GM12878 (cell line): Measurements from ENCODE around the gene TGFBRAP1. TPM values are rescaled to one million over a fixed set of nuclear protein-coding genes. Genes with fewer than 3 reads are reported as not detected.

Experiments
- ATAC-seq: fragments of 200-7000 bp; cut with Tn5 transposase; 3 replicates; pipeline ENCODE4 v1.9.1; 2020; ENCODE audit warnings: mild to moderate bottlenecking, moderate library complexity
- BruUV-seq: library from RNA; stranded (reverse); fragments of 400-500 nt; replicated peaks from 2 replicates; lab custom pipeline; 2021; lab: Mats Ljungman, UMichigan
- CTCF ChIA-PET: fragments of 300-600 bp; sonication (Branson Sonifier 250); formaldehyde crosslinking; extraction: SDS; loops from one replicate; lab custom pipeline; 2021; ENCODE audit warnings: inconsistent platforms; lab: Yijun Ruan, JAX
- POLR2A ChIA-PET: fragments of 350-600 bp; formaldehyde crosslinking; extraction: SDS; loops from one replicate; lab custom pipeline; 2021; ENCODE audit warnings: inconsistent platforms; lab: Charles Lee
- RAD21 ChIA-PET: fragments of 300-600 bp; sonication (Branson Sonifier 250); formaldehyde crosslinking; loops from one replicate; lab custom pipeline; 2023; ENCODE audit warnings: antibody characterized with exemption; ENCODE audit not compliant: unreplicated experiment; lab: Charles Lee
- SMC1A ChIA-PET: fragments of 300-600 bp; sonication (Branson Sonifier 250); formaldehyde crosslinking; loops from one replicate; lab custom pipeline; 2023; ENCODE audit not compliant: unreplicated experiment, uncharacterized antibody; lab: Charles Lee
- DNase-seq: peaks from one replicate; pipeline ENCODE4 v3.0.0-alpha.2; 2011; ENCODE audit warnings: low read depth, low spot score
- FAIRE-seq: peaks from 3 replicates; lab custom pipeline; 2011; peaks lifted over from hg19 to GRCh38; lab: Jason Lieb, UNC
- H2AFZ ChIP-seq: 2 replicates; pipeline ENCODE4 v1.6.0; 2011; ENCODE audit warnings: low read depth, low read length, control low read depth; ENCODE audit not compliant: control insufficient read depth
- H3K27ac ChIP-seq: 2 replicates; pipeline ENCODE4 v1.5.1; 2011; ENCODE audit warnings: control low read depth; ENCODE audit not compliant: control insufficient read depth, insufficient read depth
- H3K27me3 ChIP-seq, 2 experiments: replicated peaks in 1 of 2; 2 replicates each; pipeline versions ENCODE4 v1.6.0 to v1.6.1; 2011; ENCODE audit warnings: low read length in 1 of 2; ENCODE audit not compliant: control insufficient read depth in 2 of 2, insufficient read depth in 2 of 2
- H3K36me3 ChIP-seq, 2 experiments: 2 replicates each; pipeline ENCODE4 v1.5.1; 2011; ENCODE audit warnings: low read length in 1 of 2; ENCODE audit not compliant: control insufficient read depth in 2 of 2, insufficient read depth in 2 of 2
- H3K4me1 ChIP-seq: 2 replicates; pipeline ENCODE4 v1.6.1; 2011; ENCODE audit warnings: mild to moderate bottlenecking, low read length, moderate library complexity, mixed read lengths; ENCODE audit not compliant: control insufficient read depth, insufficient read depth
- H3K4me2 ChIP-seq: 2 replicates; pipeline ENCODE4 v1.6.0; 2011; ENCODE audit warnings: control low read depth; ENCODE audit not compliant: control insufficient read depth, insufficient read depth
- H3K4me3 ChIP-seq: fragments of 200-600 bp; sonication (generic); 2 replicates; pipeline ENCODE4 v1.5.1; 2016
- H3K79me2 ChIP-seq: 2 replicates; pipeline ENCODE4 v1.6.0; 2011; ENCODE audit warnings: low read length; ENCODE audit not compliant: control insufficient read depth, insufficient read depth
- H3K9ac ChIP-seq: 2 replicates; pipeline ENCODE4 v1.8.0; 2011; ENCODE audit warnings: low read length, control low read depth, mixed read lengths; ENCODE audit not compliant: control insufficient read depth, insufficient read depth
- H3K9me3 ChIP-seq: replicated peaks from 3 replicates; pipeline ENCODE4 v1.5.1; 2011; ENCODE audit warnings: mild to moderate bottlenecking, low read length; ENCODE audit not compliant: control insufficient read depth, insufficient read depth
- H4K20me1 ChIP-seq: 2 replicates; pipeline ENCODE4 v1.6.0; 2011; ENCODE audit not compliant: control insufficient read depth, insufficient read depth
- ASH2L ChIP-seq: fragments of 300-600, 200-600 bp; sonication (generic); IDR thresholded peaks from 2 replicates; pipeline ENCODE4 v1.6.1; 2017; ENCODE audit warnings: low read depth, mild to moderate bottlenecking, borderline replicate concordance
- JUNB ChIP-seq: IDR thresholded peaks from 2 replicates; pipeline ENCODE4 v1.6.1; 2016; ENCODE audit warnings: antibody characterized with exemption, mild to moderate bottlenecking
- MTA2 ChIP-seq: fragments of 450-650 bp; IDR thresholded peaks from 2 replicates; pipeline ENCODE4 v1.6.1; 2016; ENCODE audit warnings: low read depth, mild to moderate bottlenecking, moderate library complexity
- NFYB ChIP-seq: IDR thresholded peaks from 2 replicates; pipeline ENCODE4 v1.6.1; 2011; ENCODE audit warnings: low read depth, mild to moderate bottlenecking, low read length, improper control_type of control experiment, moderate library complexity; ENCODE audit not compliant: insufficient read depth
- RCOR1 ChIP-seq: conservative IDR thresholded peaks from 2 replicates; pipeline ENCODE4 v1.6.1; 2012; ENCODE audit warnings: low read depth, low read length, improper control_type of control experiment
- RUNX3 ChIP-seq: IDR thresholded peaks from 2 replicates; pipeline ENCODE4 v1.6.1; 2012; ENCODE audit warnings: low read length, inconsistent platforms
- WGBS: methylation state at CpG from one replicate; pipeline ENCODE4 v1.1.6; 2016; ENCODE audit warnings: low lambda C conversion rate; ENCODE audit not compliant: insufficient replicate concordance, insufficient coverage; ENCODE audit errors: missing lambda C conversion rate; 5-methylcytosine and 5-hydroxymethylcytosine counted together
- in situ Hi-C: fragments of 300-500 bp; cut with MboI; formaldehyde crosslinking; loops from 9 replicates; pipeline ENCODE4 v1.14.3; 2018; ENCODE audit warnings: mixed read lengths
- intact Hi-C: fragments of 100-400 bp; cut with micrococcal nuclease; formaldehyde crosslinking; loops from one replicate; pipeline ENCODE4 v1.14.2; 2022; ENCODE audit not compliant: unreplicated experiment
- polyA plus RNA-seq, 11 experiments: library from polyadenylated mRNA; depleted of rRNA in 4 of 11; unstranded in 6 of 11; stranded (reverse) in 5 of 11; fragments of >200 nt; fragmentation: Nextera tagmentation in 4 of 11; fragmentation: Illumina TruSeq in 1 of 11; extraction: Ambion mirVana in 4 of 11; extraction: Trizol in 1 of 11; gene quantifications; 1 replicate in 1 of 11; 2 replicates in 10 of 11; pipeline versions ENCODE4 v1.2.1 to v1.2.3, GENCODE V29; 2011 to 2016; ENCODE audit warnings: inconsistent platforms in 2 of 11, missing spikeins in 2 of 11, low read depth in 1 of 11
- total RNA-seq, 4 experiments: library from RNA; depleted of rRNA in 3 of 4; stranded (reverse); fragments of >200 nt in 3 of 4; fragmentation: Illumina TruSeq in 1 of 4; extraction: Trizol in 1 of 4; gene quantifications; 2 replicates each; pipeline versions ENCODE4 v1.2.1 to v1.2.3, GENCODE V29; 2013 to 2021
- TF ChIP-seq, protein P1 (sequence below), 3 experiments: IDR thresholded peaks in 2 of 3; conservative IDR thresholded peaks in 1 of 3; 2 replicates each; pipeline ENCODE4 v1.5.1; 2011; ENCODE audit warnings: low read depth in 3 of 3, low read length in 3 of 3, mild to moderate bottlenecking in 3 of 3, control low read depth in 2 of 3, moderate library complexity in 2 of 3, inconsistent platforms in 1 of 3, mixed read lengths in 1 of 3; ENCODE audit not compliant: control insufficient read depth in 2 of 3, insufficient read depth in 1 of 3; ENCODE audit errors: extremely low read depth in 1 of 3
- TF ChIP-seq, protein P2 (sequence below): fragments of 150-350 bp; IDR thresholded peaks from 2 replicates; pipeline ENCODE4 v1.6.1; 2014; ENCODE audit warnings: mild to moderate bottlenecking, low read depth, low read length

TGFBRAP1 gene
- total and polyA plus RNA-seq, 10 of the 15 experiments (the other 5 are each of a cell fraction or from before 2014, with no cell fraction given), result 7.9 to 37.4 (median 23.7) TPM

DNA sequence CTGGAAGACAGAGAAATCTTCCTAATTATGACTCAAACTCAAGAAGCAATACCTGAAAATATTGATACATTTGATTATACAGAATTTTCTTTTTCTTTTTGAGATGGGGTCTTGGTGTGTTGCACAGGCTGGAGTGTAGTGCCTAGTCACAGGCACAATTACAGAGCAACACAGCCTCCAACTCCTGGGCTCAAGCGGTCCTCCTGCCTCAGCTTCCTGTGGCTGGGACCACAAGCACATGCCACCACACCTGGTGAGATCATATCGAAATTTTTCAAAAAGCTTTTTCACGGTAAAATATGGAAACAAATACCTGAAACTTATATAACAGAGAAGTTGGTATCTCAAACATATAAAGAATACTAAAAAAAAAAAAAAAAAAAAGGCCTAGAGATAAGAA is 27.9 kb downstream of the TGFBRAP1 start:
- H3K79me2 ChIP-seq, result peaks cover 24% of the 10 kb centered on the region
- ChIA-PET SMC1A (interaction anchor here (0.9 to 1.6 kb wide), 3 partner anchors 9 to 23 kb away, joined by 3 to 4 read pairs (median 4); no protein-coding TSS in a partner anchor), CTCF (interaction anchor here (0.7 kb wide), 2 partner anchors 9 to 14 kb away, joined by 3 read pairs; no protein-coding TSS in a partner anchor), RAD21 (no interaction called here), POLR2A (no interaction called here)
- in situ Hi-C loops, result no loop called here
- TF ChIP-seq RCOR1 (no peak), MTA2 (no peak), JUNB (peak; percentile 14; the same call in 1 of the 2 replicates), ASH2L (no peak), NFYB (no peak), RUNX3 (peak; percentile 71)
- H3K27me3 ChIP-seq, result no peaks in the 10 kb centered on the region
- peaks cover 10 to 18% of the 10 kb centered on the region in 2 experiments for H3K36me3 ChIP-seq
- H3K9me3 ChIP-seq, result no peaks in the 10 kb centered on the region; the same call in 2 of the 3 replicates
- H3K9ac ChIP-seq, result no peak overlapping the region
- ATAC-seq, result no peak
- H3K4me3 ChIP-seq, result no peak overlapping the region
- H3K27ac ChIP-seq, result no peak overlapping the region
- no peak for DNase-seq
- no peak for FAIRE-seq
- intact Hi-C loops, result no loop called here
- no peak overlapping the region for H2AFZ ChIP-seq
- no TSS peak for BruUV-seq
- no peak overlapping the region for H3K4me2 ChIP-seq
- WGBS, result 24% methylated on average over 3 of the region's 3 CpGs
- H3K4me1 ChIP-seq, result peaks cover 4% of the 10 kb centered on the region; the same call in 1 of the 2 replicates
- H4K20me1 ChIP-seq, result no peaks in the 10 kb centered on the region; the same call in 1 of the 2 replicates

DNA sequence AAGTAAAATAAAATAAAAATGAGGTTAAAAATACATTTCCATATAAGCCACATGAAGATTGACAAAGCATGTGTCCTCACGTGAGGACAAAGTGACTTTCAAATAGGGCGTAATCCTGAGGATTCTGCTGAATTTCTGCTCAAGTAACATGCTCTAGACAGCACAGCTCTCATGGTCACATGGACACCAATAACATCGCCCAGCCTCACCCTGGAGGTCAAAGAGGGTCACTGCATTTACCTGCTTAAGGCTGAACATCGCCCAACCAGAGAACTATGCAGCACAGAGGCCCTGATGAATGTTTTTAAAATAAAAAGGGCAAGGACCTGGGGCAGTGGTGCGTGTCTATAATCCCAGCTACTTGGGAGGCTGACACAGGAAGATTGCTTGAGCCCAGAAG is 30.2 kb downstream of the TGFBRAP1 start:
- no peak overlapping the region for H3K9ac ChIP-seq
- H3K4me3 ChIP-seq, result no peak overlapping the region
- H2AFZ ChIP-seq, result no peak overlapping the region
- no peaks in the 10 kb centered on the region; the same call in 2 of the 3 replicates for H3K9me3 ChIP-seq
- TF ChIP-seq, protein P1, sequence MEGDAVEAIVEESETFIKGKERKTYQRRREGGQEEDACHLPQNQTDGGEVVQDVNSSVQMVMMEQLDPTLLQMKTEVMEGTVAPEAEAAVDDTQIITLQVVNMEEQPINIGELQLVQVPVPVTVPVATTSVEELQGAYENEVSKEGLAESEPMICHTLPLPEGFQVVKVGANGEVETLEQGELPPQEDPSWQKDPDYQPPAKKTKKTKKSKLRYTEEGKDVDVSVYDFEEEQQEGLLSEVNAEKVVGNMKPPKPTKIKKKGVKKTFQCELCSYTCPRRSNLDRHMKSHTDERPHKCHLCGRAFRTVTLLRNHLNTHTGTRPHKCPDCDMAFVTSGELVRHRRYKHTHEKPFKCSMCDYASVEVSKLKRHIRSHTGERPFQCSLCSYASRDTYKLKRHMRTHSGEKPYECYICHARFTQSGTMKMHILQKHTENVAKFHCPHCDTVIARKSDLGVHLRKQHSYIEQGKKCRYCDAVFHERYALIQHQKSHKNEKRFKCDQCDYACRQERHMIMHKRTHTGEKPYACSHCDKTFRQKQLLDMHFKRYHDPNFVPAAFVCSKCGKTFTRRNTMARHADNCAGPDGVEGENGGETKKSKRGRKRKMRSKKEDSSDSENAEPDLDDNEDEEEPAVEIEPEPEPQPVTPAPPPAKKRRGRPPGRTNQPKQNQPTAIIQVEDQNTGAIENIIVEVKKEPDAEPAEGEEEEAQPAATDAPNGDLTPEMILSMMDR (IDR thresholded peaks at IDR 0.05 in 2 of 3, conservative IDR thresholded peaks at IDR 0.05 in 1 of 3; ENCODE audit: control insufficient read depth in 2 of 3, extremely low read depth in 1 of 3, insufficient read depth in 1 of 3, low read depth in 3 of 3, low read length in 3 of 3), result peak in 2 of 3 experiments; percentile 3 to 17; a peak in 1 of 6 replicates
- TF ChIP-seq, protein P2, sequence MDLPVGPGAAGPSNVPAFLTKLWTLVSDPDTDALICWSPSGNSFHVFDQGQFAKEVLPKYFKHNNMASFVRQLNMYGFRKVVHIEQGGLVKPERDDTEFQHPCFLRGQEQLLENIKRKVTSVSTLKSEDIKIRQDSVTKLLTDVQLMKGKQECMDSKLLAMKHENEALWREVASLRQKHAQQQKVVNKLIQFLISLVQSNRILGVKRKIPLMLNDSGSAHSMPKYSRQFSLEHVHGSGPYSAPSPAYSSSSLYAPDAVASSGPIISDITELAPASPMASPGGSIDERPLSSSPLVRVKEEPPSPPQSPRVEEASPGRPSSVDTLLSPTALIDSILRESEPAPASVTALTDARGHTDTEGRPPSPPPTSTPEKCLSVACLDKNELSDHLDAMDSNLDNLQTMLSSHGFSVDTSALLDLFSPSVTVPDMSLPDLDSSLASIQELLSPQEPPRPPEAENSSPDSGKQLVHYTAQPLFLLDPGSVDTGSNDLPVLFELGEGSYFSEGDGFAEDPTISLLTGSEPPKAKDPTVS, result no peak
- H3K36me3 ChIP-seq, result peaks cover 10 to 23% of the 10 kb centered on the region in 2 experiments
- H3K79me2 ChIP-seq, result peaks cover 24% of the 10 kb centered on the region
- no peaks in the 10 kb centered on the region for H3K27me3 ChIP-seq
- intact Hi-C loops, result loop anchor here (5.0 kb wide), 1 partner anchor 43 kb away; no protein-coding TSS in a partner anchor
- no TSS peak for BruUV-seq
- ChIA-PET POLR2A (no interaction called here), CTCF (interaction anchor here (1.6 kb wide), 1 partner anchor 11 kb away, joined by 4 read pairs; no protein-coding TSS in a partner anchor), RAD21 (no interaction called here), SMC1A (no interaction called here)
- ATAC-seq (peak; percentile 48; the same call in 2 of the 3 replicates), DNase-seq (no peak), FAIRE-seq (no peak)
- no peak overlapping the region for H3K4me2 ChIP-seq
- H4K20me1 ChIP-seq, result no peaks in the 10 kb centered on the region; the same call in 1 of the 2 replicates
- WGBS, result 97% methylated on average over 5 of the region's 5 CpGs
- peaks cover 4% of the 10 kb centered on the region; the same call in 1 of the 2 replicates for H3K4me1 ChIP-seq
- in situ Hi-C loops, result no loop called here
- H3K27ac ChIP-seq, result no peak overlapping the region
